Neuronal stem cell (in vitro differentiated cells): Measurements from ENCODE around the gene PPP2CA.
"Not testable (repeated sequence)": the region's sequence is repeated elsewhere in the genome, so short reads cannot be mapped to it uniquely, and the experiment has no call there.

Source experiments
- DNase-seq: peaks from one replicate; pipeline ENCODE4 v3.0.0-alpha.2; 2013; ENCODE audit warnings: low spot score
- H2AFZ ChIP-seq: one replicate; pipeline ENCODE4 v1.6.1; 2013; ENCODE audit warnings: mild to moderate bottlenecking, low read length, inconsistent platforms
- H2AK5ac ChIP-seq: 2 replicates; pipeline ENCODE4 v1.6.1; 2013; ENCODE audit warnings: low read depth, mild to moderate bottlenecking, inconsistent platforms, low read length, moderate library complexity, mixed read lengths
- H2BK120ac ChIP-seq: 2 replicates; pipeline ENCODE4 v1.6.1; 2013; ENCODE audit warnings: low read depth, mild to moderate bottlenecking, inconsistent platforms, low read length, moderate library complexity, mixed read lengths
- H2BK12ac ChIP-seq: one replicate; pipeline ENCODE4 v1.6.1; 2013; ENCODE audit warnings: low read length, inconsistent platforms
- H2BK15ac ChIP-seq: 2 replicates; pipeline ENCODE4 v1.6.1; 2013; ENCODE audit warnings: mild to moderate bottlenecking, low read length, inconsistent platforms, mixed read lengths
- H2BK5ac ChIP-seq: one replicate; pipeline ENCODE4 v1.6.1; 2013; ENCODE audit warnings: inconsistent platforms, mild to moderate bottlenecking, low read length, moderate library complexity
- H3K14ac ChIP-seq: one replicate; pipeline ENCODE4 v1.6.1; 2013; ENCODE audit warnings: low read length, inconsistent platforms
- H3K18ac ChIP-seq: 2 replicates; pipeline ENCODE4 v1.6.1; 2013; ENCODE audit warnings: low read length, inconsistent platforms
- H3K23ac ChIP-seq: 2 replicates; pipeline ENCODE4 v1.6.1; 2013; ENCODE audit warnings: low read depth, mild to moderate bottlenecking, mixed read lengths, low read length, inconsistent platforms; ENCODE audit not compliant: poor library complexity
- H3K27ac ChIP-seq: replicated peaks from 3 replicates; pipeline ENCODE4 v1.5.1; 2013; ENCODE audit warnings: low read length, inconsistent platforms
- H3K27me3 ChIP-seq, 3 experiments: 2 replicates each; pipeline ENCODE4 v1.6.1; 2013; ENCODE audit warnings: low read length in 3 of 3, mild to moderate bottlenecking in 2 of 3, inconsistent platforms in 1 of 3, low read depth in 1 of 3, mixed read lengths in 1 of 3, moderate library complexity in 1 of 3; ENCODE audit not compliant: control insufficient read depth in 3 of 3, insufficient read depth in 3 of 3
- H3K36me3 ChIP-seq, 2 donors: replicated peaks in 1 of 2; 2 replicates each; pipeline ENCODE4 v1.6.1; 2013; ENCODE audit warnings: low read length in 2 of 2; ENCODE audit not compliant: control insufficient read depth in 2 of 2, insufficient read depth in 2 of 2
- H3K4ac ChIP-seq: 2 replicates; pipeline ENCODE4 v1.6.1; 2013; ENCODE audit warnings: inconsistent platforms, mild to moderate bottlenecking, low read length, moderate library complexity
- H3K4me1 ChIP-seq, 2 donors: 1 replicate in 1 of 2; 2 replicates in 1 of 2; pipeline ENCODE4 v1.6.1; 2013; ENCODE audit warnings: low read length in 2 of 2, low read depth in 1 of 2; ENCODE audit not compliant: control insufficient read depth in 2 of 2, insufficient read depth in 1 of 2
- H3K4me2 ChIP-seq: one replicate; pipeline ENCODE4 v1.6.1; 2013; ENCODE audit warnings: mild to moderate bottlenecking, low read length, inconsistent platforms; ENCODE audit not compliant: insufficient read depth, poor library complexity, severe bottlenecking
- H3K4me3 ChIP-seq, 2 donors: 2 replicates each; pipeline ENCODE4 v1.5.1; 2013; ENCODE audit warnings: low read length in 2 of 2, mild to moderate bottlenecking in 2 of 2, inconsistent platforms in 1 of 2, moderate library complexity in 1 of 2
- H3K79me1 ChIP-seq: one replicate; pipeline ENCODE4 v1.6.1; 2013; ENCODE audit warnings: low read depth, mild to moderate bottlenecking, inconsistent platforms, low read length, moderate library complexity
- H3K9ac ChIP-seq: one replicate; pipeline ENCODE4 v1.6.1; 2013; ENCODE audit warnings: mild to moderate bottlenecking, low read depth, low read length, inconsistent platforms; ENCODE audit not compliant: poor library complexity
- H3K9me3 ChIP-seq, 2 donors: replicated peaks in 1 of 2; 2 replicates each; pipeline versions ENCODE3 to v1.6.1; 2013; ENCODE audit warnings: low read length in 2 of 2, mild to moderate bottlenecking in 2 of 2, inconsistent platforms in 1 of 2, low read depth in 1 of 2, mixed read lengths in 1 of 2, moderate library complexity in 1 of 2; ENCODE audit not compliant: control insufficient read depth in 2 of 2, insufficient read depth in 1 of 2
- H4K8ac ChIP-seq: one replicate; pipeline ENCODE4 v1.6.1; 2013; ENCODE audit warnings: low read depth, mild to moderate bottlenecking, inconsistent platforms, low read length, moderate library complexity
- H4K91ac ChIP-seq: one replicate; pipeline ENCODE4 v1.6.1; 2013; ENCODE audit warnings: low read length, low read depth, mild to moderate bottlenecking, inconsistent platforms; ENCODE audit not compliant: poor library complexity
- WGBS, 2 donors: extraction: QIAGEN DNeasy Blood & Tissue Kit; methylation state at CpG; one replicate each; pipeline ENCODE4 v1.1.7; 2013; ENCODE audit warnings: missing lambda C conversion rate in 2 of 2, mixed read lengths in 1 of 2; ENCODE audit not compliant: insufficient read length in 2 of 2, insufficient replicate concordance in 1 of 2; ENCODE audit errors: extremely low coverage in 2 of 2; 5-methylcytosine and 5-hydroxymethylcytosine counted together

Gene PPP2CA

DNA sequence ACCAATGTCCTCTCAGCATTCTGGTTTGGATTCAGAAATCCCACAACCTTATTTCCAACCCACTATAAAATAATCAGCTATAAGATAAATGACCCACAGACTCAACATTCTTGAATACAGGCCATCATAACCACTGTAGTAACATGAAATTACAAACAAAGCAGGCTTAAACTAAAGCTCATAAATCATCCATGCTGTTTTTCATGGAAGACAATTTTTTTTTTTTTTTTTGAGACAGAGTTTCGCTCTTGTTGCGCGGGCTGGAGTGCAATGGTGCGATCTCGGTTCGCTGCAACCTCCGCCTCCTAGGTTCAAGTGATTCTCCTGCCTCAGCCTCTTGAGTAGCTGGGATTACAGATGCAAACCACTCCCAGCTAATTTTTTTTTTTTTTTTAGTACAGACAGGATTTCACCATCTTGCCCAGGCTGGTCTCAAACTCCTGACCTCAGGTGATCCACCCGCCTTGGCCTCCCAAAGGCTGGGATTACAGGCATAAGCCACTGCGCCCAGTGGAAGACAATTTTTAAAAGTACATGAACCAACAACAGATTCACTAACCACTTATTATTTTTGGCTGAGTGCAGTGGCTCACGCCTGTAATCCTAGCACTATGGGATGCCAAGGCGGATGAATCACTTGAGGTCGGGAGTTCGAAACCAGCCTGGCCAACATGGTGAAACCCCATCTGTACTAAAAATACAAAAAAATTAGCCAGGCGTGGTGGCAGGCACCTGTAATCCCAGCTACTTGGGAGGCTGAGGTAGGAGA is 14.4 kb downstream of the PPP2CA start:
- WGBS, 2 donors, result no CpG with 5 or more reads among the region's 14 CpGs
- H3K23ac ChIP-seq, result not testable (repeated sequence)

GRCh38 chr5:134209477-134210245 is 16.2 kb downstream of the PPP2CA start:
- Histone ChIP-seq H2AK5ac (no peak overlapping the region), H3K9me3 (peaks cover 2 to 26% of the 10 kb centered on the region in 2 donors), H3K36me3 (peaks cover 9 to 63% of the 10 kb centered on the region in 2 donors), H4K91ac (no peak overlapping the region), H2BK15ac (no peak overlapping the region), H4K8ac (no peak overlapping the region), H3K4me2 (no peak overlapping the region), H3K14ac (no peak overlapping the region), H3K4me3 (no peak overlapping the region), H3K27me3 (no peaks in the 10 kb centered on the region), H3K18ac (no peak overlapping the region), H2BK5ac (no peak overlapping the region), H3K9ac (no peak overlapping the region), H3K23ac (no peak overlapping the region), H3K4me1 (no peaks in the 10 kb centered on the region), H3K27ac (no peak overlapping the region), H3K4ac (no peak overlapping the region), H2BK120ac (no peak overlapping the region), H2BK12ac (no peak overlapping the region), H2AFZ (no peak overlapping the region), H3K79me1 (peaks cover 11% of the 10 kb centered on the region)
- WGBS, 2 donors, result no CpG with 5 or more reads among the region's 14 CpGs
- no peak for DNase-seq

More for the DNA sequence above, 14.4 kb downstream of the PPP2CA start:
- not testable (repeated sequence) for H3K27me3 ChIP-seq, H2AFZ ChIP-seq, H4K8ac ChIP-seq, H2AK5ac ChIP-seq, H4K91ac ChIP-seq, H3K9ac ChIP-seq, DNase-seq, H2BK120ac ChIP-seq, H2BK5ac ChIP-seq, H3K18ac ChIP-seq, H3K4ac ChIP-seq, H3K4me2 ChIP-seq, H3K27ac ChIP-seq, H3K14ac ChIP-seq, H2BK12ac ChIP-seq, H2BK15ac ChIP-seq, H3K4me3 ChIP-seq, H3K4me1 ChIP-seq
- Histone ChIP-seq H3K9me3 (peaks cover 2 to 37% of the 10 kb centered on the region in 2 donors), H3K36me3 (peaks cover 5 to 53% of the 10 kb centered on the region in 2 donors), H3K79me1 (peaks cover 11% of the 10 kb centered on the region)

- Histone ChIP-seq H3K27me3 (no peaks in the 10 kb centered on the region), H3K9ac (no peak overlapping the region), H3K36me3 (peaks cover 17 to 66% of the 10 kb centered on the region in 2 donors), H3K4me1 (no peaks in the 10 kb centered on the region), H3K4ac (no peak overlapping the region), H3K27ac (no peak overlapping the region), H3K79me1 (peaks cover 11% of the 10 kb centered on the region), H3K23ac (no peak overlapping the region), H3K14ac (no peak overlapping the region), H4K8ac (no peak overlapping the region), H3K4me3 (no peak overlapping the region), H2BK12ac (no peak overlapping the region), H2BK120ac (no peak overlapping the region), H2BK5ac (no peak overlapping the region), H3K18ac (no peak overlapping the region), H4K91ac (no peak overlapping the region), H3K4me2 (no peak overlapping the region), H2BK15ac (no peak overlapping the region), H2AFZ (no peak overlapping the region), H2AK5ac (no peak overlapping the region), H3K9me3 (peaks cover 0 to 8% of the 10 kb centered on the region in 2 donors)
- no CpG with 5 or more reads among the region's 1 CpG for WGBS, 2 donors
- DNase-seq, result no peak
Observed at GRCh38 chr5:134207696-134208095, 18.2 kb downstream of the PPP2CA start.

- no peak overlapping the region for H2AFZ ChIP-seq
- H3K9ac ChIP-seq, result no peak overlapping the region
- H3K27me3 ChIP-seq, result no peaks in the 10 kb centered on the region
- H3K4me2 ChIP-seq, result no peak overlapping the region
- no peaks in the 10 kb centered on the region for H3K4me1 ChIP-seq
- H3K18ac ChIP-seq, result no peak overlapping the region
- H3K9me3 ChIP-seq, result no peaks in the 10 kb centered on the region
- no peak overlapping the region for H4K8ac ChIP-seq
- H4K91ac ChIP-seq, result no peak overlapping the region
- no peak overlapping the region for H3K14ac ChIP-seq
- no peak for DNase-seq
- no peak overlapping the region for H2BK120ac ChIP-seq
- no CpG with 5 or more reads among the region's 7 CpGs for WGBS, 2 donors
- H3K36me3 ChIP-seq, result peaks cover 19 to 70% of the 10 kb centered on the region in 2 donors
- peaks cover 11% of the 10 kb centered on the region for H3K79me1 ChIP-seq
- H2BK15ac ChIP-seq, result no peak overlapping the region
- no peak overlapping the region for H3K4ac ChIP-seq
- H2AK5ac ChIP-seq, result no peak overlapping the region
- no peak overlapping the region for H3K27ac ChIP-seq
- H3K23ac ChIP-seq, result no peak overlapping the region
- H3K4me3 ChIP-seq, result no peak overlapping the region
- H2BK5ac ChIP-seq, result no peak overlapping the region
- no peak overlapping the region for H2BK12ac ChIP-seq
Observed at GRCh38 chr5:134206627-134207160, 19.2 kb downstream of the PPP2CA start.
